IMR-90 (cell line): ENCODE measurements around the gene ADAP1. TPM values are rescaled to one million over a fixed set of nuclear protein-coding genes. Genes with fewer than 3 reads are reported as not detected.

ENCODE experiments used
- ATAC-seq: fragments of 200-7000 bp; cut with Tn5 transposase; 2 replicates; pipeline ENCODE4 v1.9.1; 2020; ENCODE audit warnings: low read depth, mild to moderate bottlenecking, moderate library complexity
- BruUV-seq: library from RNA; stranded (reverse); fragments of 400-500 nt; replicated peaks from 2 replicates; lab custom pipeline; 2021; lab: Mats Ljungman, UMichigan
- CTCF ChIA-PET: fragments of 300-600 bp; formaldehyde crosslinking; extraction: SDS; loops from one replicate; lab custom pipeline; 2021; ENCODE audit warnings: antibody characterized with exemption; lab: Yijun Ruan, JAX
- POLR2A ChIA-PET: fragments of 300-600 bp; sonication (Branson Sonifier 250); formaldehyde crosslinking; loops from one replicate; lab custom pipeline; 2022; ENCODE audit warnings: antibody characterized with exemption; ENCODE audit not compliant: unreplicated experiment; lab: Charles Lee
- DNase-seq: peaks from one replicate; pipeline ENCODE4 v3.0.0; 2013
- H2AFZ ChIP-seq: replicated peaks from 2 replicates; pipeline ENCODE3; 2013; ENCODE audit warnings: low read length, mild to moderate bottlenecking; ENCODE audit not compliant: poor library complexity
- H2AK5ac ChIP-seq: 2 replicates; pipeline ENCODE4 v1.6.1; 2013; ENCODE audit warnings: low read depth, low read length, inconsistent platforms
- H2AK9ac ChIP-seq: replicated peaks from 2 replicates; pipeline ENCODE3; 2013; ENCODE audit warnings: mild to moderate bottlenecking, low read depth, low read length, moderate library complexity; ENCODE audit not compliant: poor library complexity
- H2BK120ac ChIP-seq: 2 replicates; pipeline ENCODE4 v1.6.1; 2013; ENCODE audit warnings: low read depth, low read length, inconsistent platforms
- H2BK15ac ChIP-seq: 3 replicates; pipeline ENCODE4 v1.6.1; 2013; ENCODE audit warnings: low read depth, low read length, inconsistent platforms
- H2BK20ac ChIP-seq: 2 replicates; pipeline ENCODE4 v1.6.1; 2013; ENCODE audit warnings: low read depth, mild to moderate bottlenecking, inconsistent platforms, low read length, moderate library complexity
- H2BK5ac ChIP-seq: 2 replicates; pipeline ENCODE4 v1.6.1; 2013; ENCODE audit warnings: mild to moderate bottlenecking, low read depth, low read length, inconsistent platforms; ENCODE audit not compliant: poor library complexity, severe bottlenecking
- H3K14ac ChIP-seq: replicated peaks from 2 replicates; pipeline ENCODE4 v1.6.1; 2013; ENCODE audit warnings: low read depth, low read length, inconsistent platforms
- H3K18ac ChIP-seq: 2 replicates; pipeline ENCODE4 v1.6.1; 2013; ENCODE audit warnings: low read depth, low read length, control low read depth
- H3K23ac ChIP-seq: 2 replicates; pipeline ENCODE4 v1.6.1; 2013; ENCODE audit warnings: low read depth, low read length, inconsistent platforms
- H3K27ac ChIP-seq: 2 replicates; pipeline ENCODE4 v1.5.1; 2013; ENCODE audit warnings: mild to moderate bottlenecking, control low read depth, low read length; ENCODE audit not compliant: insufficient read depth
- H3K27me3 ChIP-seq: 2 replicates; pipeline ENCODE4 v1.6.1; 2013; ENCODE audit warnings: low read length; ENCODE audit not compliant: control insufficient read depth, insufficient read depth
- H3K36me3 ChIP-seq: 2 replicates; pipeline ENCODE4 v1.6.1; 2013; ENCODE audit warnings: low read length, mixed read lengths; ENCODE audit not compliant: control insufficient read depth, insufficient read depth
- H3K4ac ChIP-seq: 2 replicates; pipeline ENCODE4 v1.6.1; 2013; ENCODE audit warnings: low read depth, low read length, inconsistent platforms
- H3K4me1 ChIP-seq: 2 replicates; pipeline ENCODE4 v1.6.1; 2013; ENCODE audit warnings: low read length, mixed read lengths; ENCODE audit not compliant: control insufficient read depth, insufficient read depth
- H3K4me2 ChIP-seq: 2 replicates; pipeline ENCODE4 v1.6.1; 2013; ENCODE audit warnings: low read depth, mild to moderate bottlenecking, control low read depth, low read length, moderate library complexity
- H3K4me3 ChIP-seq: 2 replicates; pipeline ENCODE4 v1.5.1; 2013; ENCODE audit warnings: low read depth, mild to moderate bottlenecking, control low read depth, low read length, moderate library complexity; ENCODE audit not compliant: insufficient read depth
- H3K56ac ChIP-seq: 2 replicates; pipeline ENCODE4 v1.6.1; 2013; ENCODE audit warnings: low read length, inconsistent platforms; ENCODE audit not compliant: insufficient read depth; ENCODE audit errors: extremely low read depth
- H3K79me1 ChIP-seq, 2 experiments: 2 replicates each; pipeline ENCODE4 v1.6.1; 2013; ENCODE audit warnings: low read length in 2 of 2, inconsistent platforms in 1 of 2, low read depth in 1 of 2
- H3K9ac ChIP-seq: 2 replicates; pipeline ENCODE4 v1.6.1; 2013; ENCODE audit warnings: low read depth, low read length, control low read depth
- H3K9me1 ChIP-seq: 2 replicates; pipeline ENCODE4 v1.6.1; 2013; ENCODE audit warnings: low read length, inconsistent platforms; ENCODE audit not compliant: insufficient read depth
- H3K9me3 ChIP-seq: 2 replicates; pipeline ENCODE4 v1.6.1; 2013; ENCODE audit warnings: low read length; ENCODE audit not compliant: control insufficient read depth, insufficient read depth
- H4K20me1 ChIP-seq: 2 replicates; pipeline ENCODE4 v1.6.1; 2013; ENCODE audit warnings: low read length, inconsistent platforms; ENCODE audit not compliant: insufficient read depth
- H4K5ac ChIP-seq: 2 replicates; pipeline ENCODE4 v1.6.1; 2013; ENCODE audit warnings: mild to moderate bottlenecking, low read depth, low read length, control low read depth
- H4K8ac ChIP-seq, 2 experiments: 2 replicates each; pipeline ENCODE4 v1.6.1; 2013; ENCODE audit warnings: low read depth in 2 of 2, low read length in 2 of 2, control low read depth in 1 of 2, inconsistent platforms in 1 of 2
- H4K91ac ChIP-seq: 2 replicates; pipeline ENCODE4 v1.6.1; 2013; ENCODE audit warnings: low read depth, low read length, inconsistent platforms; ENCODE audit not compliant: insufficient read depth
- CEBPB ChIP-seq: IDR thresholded peaks from 2 replicates; pipeline ENCODE4 v1.6.1; 2012; ENCODE audit warnings: low read depth, low read length, improper control_type of control experiment
- CHD1 ChIP-seq: IDR thresholded peaks from 2 replicates; pipeline ENCODE4 v1.6.1; 2012; ENCODE audit warnings: low read depth, low read length, improper control_type of control experiment
- FOS ChIP-seq: fragments of 150-350 bp; IDR thresholded peaks from 2 replicates; pipeline ENCODE4 v1.6.1; 2016; ENCODE audit warnings: low read depth, low read length
- MAFK ChIP-seq: IDR thresholded peaks from 2 replicates; pipeline ENCODE4 v1.6.1; 2012; ENCODE audit warnings: low read depth, low read length, improper control_type of control experiment
- MAZ ChIP-seq: IDR thresholded peaks from 2 replicates; pipeline ENCODE4 v1.6.1; 2012; ENCODE audit warnings: low read depth, mild to moderate bottlenecking, low read length, improper control_type of control experiment, moderate library complexity, borderline replicate concordance
- NFE2L2 ChIP-seq: fragments of 150-350 bp; IDR thresholded peaks from 2 replicates; pipeline ENCODE4 v1.6.1; 2016; ENCODE audit warnings: low read depth, mild to moderate bottlenecking, low read length
- POLR2A ChIP-seq: IDR thresholded peaks from 2 replicates; pipeline ENCODE4 v1.6.1; 2012; ENCODE audit warnings: mild to moderate bottlenecking, low read depth, low read length
- RAD21 ChIP-seq: IDR thresholded peaks from 2 replicates; pipeline ENCODE4 v1.6.1; 2012; ENCODE audit warnings: low read length, improper control_type of control experiment
- RCOR1 ChIP-seq: IDR thresholded peaks from 2 replicates; pipeline ENCODE4 v1.6.1; 2012; ENCODE audit warnings: mild to moderate bottlenecking, low read length, improper control_type of control experiment; ENCODE audit not compliant: insufficient replicate concordance
- WGBS, 2 experiments: methylation state at CpG; one replicate each; pipeline versions ENCODE4 v1.1.5 to v1.1.7; 2013; ENCODE audit warnings: missing lambda C conversion rate in 2 of 2; ENCODE audit not compliant: insufficient read length in 1 of 2; ENCODE audit errors: extremely low coverage in 2 of 2; 5-methylcytosine and 5-hydroxymethylcytosine counted together
- dilution Hi-C: fragments of 300-500 bp; cut with HindIII; formaldehyde crosslinking; loops from one replicate; pipeline ENCODE4 v1.14.3; 2018; ENCODE audit warnings: low sequenced_read_pairs; ENCODE audit not compliant: unreplicated experiment
- in situ Hi-C: fragments of 300-500 bp; cut with MboI; formaldehyde crosslinking; loops from 3 replicates; pipeline ENCODE4 v1.14.3; 2019; ENCODE audit warnings: low sequenced_read_pairs, inconsistent platforms, mixed read lengths
- intact Hi-C: fragments of 100-400 bp; cut with micrococcal nuclease; formaldehyde crosslinking; loops from 2 replicates; pipeline ENCODE4 v1.10.0; 2022
- polyA plus RNA-seq, 3 experiments: library from polyadenylated mRNA; depleted of rRNA; stranded (reverse); fragments of >200 nt; gene quantifications; 2 replicates each; pipeline ENCODE4 v1.2.3, GENCODE V29; 2012; ENCODE audit warnings: low replicate concordance in 1 of 3
- total RNA-seq: library from RNA; depleted of rRNA; stranded (reverse); fragments of >200 nt; gene quantifications from 2 replicates; pipeline ENCODE4 v1.2.3, GENCODE V29; 2012
- TF ChIP-seq, protein P1 (sequence below): conservative IDR thresholded peaks from 2 replicates; pipeline ENCODE4 v1.5.1; 2012; ENCODE audit warnings: mild to moderate bottlenecking, low read depth, low read length, improper control_type of control experiment
- TF ChIP-seq, protein P2 (sequence below): fragments of 150-350 bp; IDR thresholded peaks from 2 replicates; pipeline ENCODE4 v1.6.1; 2017; ENCODE audit warnings: mild to moderate bottlenecking, antibody characterized with exemption, low read length, low read depth

The ADAP1 gene
- total and polyA plus RNA-seq, 2 of the 4 experiments (the other 2 are of a cell fraction): 1.4 to 2.0 TPM

DNA sequence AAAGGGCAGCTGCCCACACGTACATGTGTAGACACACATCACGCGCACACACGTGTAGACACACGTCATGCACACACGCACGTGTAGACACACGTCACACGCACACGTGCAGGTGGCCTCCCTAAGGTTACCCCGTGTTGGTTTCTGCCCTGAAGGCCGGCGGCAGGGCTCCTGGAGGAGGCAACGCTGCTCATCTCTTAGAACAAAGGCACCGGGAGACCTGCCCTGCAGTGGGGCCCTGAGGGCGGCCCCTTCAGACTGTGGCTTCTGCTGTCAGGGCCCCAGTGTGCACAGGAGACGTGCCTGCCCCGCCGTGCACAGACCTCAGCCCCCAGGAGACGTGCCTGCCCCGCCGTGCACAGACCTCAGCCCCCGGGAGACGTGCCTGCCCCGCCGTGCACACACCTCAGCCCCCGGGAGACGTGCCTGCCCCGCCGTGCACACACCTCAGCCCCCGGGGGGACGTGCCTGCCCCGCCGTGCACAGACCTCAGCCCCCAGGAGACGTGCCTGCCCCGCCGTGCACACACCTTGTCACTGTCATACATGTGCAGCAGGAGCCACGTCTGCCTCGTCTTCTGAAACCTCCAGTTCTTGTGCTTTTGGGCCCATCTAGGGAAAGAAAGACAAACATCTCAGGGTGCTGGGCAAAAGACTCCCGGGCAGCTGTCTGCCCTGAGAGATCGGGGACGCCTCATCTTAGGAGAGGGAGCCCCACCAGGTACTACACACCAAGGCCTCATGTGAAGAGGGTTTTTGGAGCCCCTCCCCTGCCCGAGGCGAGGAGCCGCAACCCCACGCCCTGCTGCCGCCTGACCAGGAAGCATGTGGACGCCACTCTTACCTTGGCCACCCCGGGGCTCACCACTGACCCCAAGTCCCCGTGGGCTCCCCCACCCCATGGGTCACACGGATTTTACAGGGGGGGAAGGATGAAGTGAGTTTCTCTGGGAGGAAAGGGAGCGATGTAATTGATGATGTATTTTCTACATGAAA is 45.8 kb upstream of the ADAP1 start (continued):
- no peak for TF ChIP-seq FOS
- no peak for TF ChIP-seq CEBPB

DNA sequence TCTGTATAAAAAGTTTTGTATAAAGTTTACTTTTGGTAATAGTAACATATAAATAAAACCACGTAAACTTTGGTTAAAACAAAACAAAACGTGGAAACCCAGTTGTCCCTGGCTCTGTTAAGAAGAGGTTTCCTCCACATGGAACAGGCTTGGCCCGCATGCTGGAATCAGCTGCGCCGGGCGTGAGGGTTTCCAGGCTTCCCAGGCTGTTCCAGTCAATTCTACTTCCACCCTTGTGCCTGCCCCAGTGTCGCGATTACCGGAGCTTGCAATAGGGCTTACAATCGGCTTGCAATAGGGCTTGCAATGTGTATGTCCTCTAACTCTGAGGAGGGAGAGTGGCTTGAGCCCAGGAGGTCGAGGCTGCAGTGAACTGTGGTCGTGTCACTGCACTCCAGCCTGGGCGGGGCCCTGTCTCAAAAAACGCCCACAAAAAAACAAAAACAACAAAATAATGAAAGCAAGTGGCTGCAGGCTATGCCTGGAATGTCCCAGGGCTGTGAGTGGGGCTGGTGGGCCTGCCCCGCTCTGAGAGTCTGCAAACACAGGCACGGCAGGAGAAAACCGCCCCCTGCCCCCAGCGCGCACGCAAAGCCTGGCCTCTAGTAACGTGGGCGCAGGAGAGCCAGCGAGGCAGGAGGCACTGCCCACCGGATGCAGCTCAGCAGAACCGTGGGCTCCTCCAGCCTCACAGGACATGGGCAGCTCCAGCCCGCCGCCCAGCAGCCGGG is 44.8 kb upstream of the ADAP1 start:
- H3K9me3 ChIP-seq: no peaks in the 10 kb centered on the region
- ATAC-seq (no peak), DNase-seq (no peak)
- no peaks in the 10 kb centered on the region for H3K27me3 ChIP-seq
- POLR2A ChIA-PET: no interaction called here
- no peak overlapping the region for H2BK15ac ChIP-seq
- intact Hi-C loops (no loop called here), dilution Hi-C loops (no loop called here), in situ Hi-C loops (loop anchor here (10.0 kb wide), 1 partner anchor 175 kb away; no protein-coding TSS in a partner anchor)
- no peaks in the 10 kb centered on the region for H3K9me1 ChIP-seq
- no peak overlapping the region for H3K18ac ChIP-seq
- WGBS, 2 experiments: 84% methylated on average over 7 of the region's 28 CpGs; no CpG with 5 or more reads in 1 of the 2 experiments
- H4K5ac ChIP-seq: no peak overlapping the region
- H3K36me3 ChIP-seq: peaks cover 11% of the 10 kb centered on the region; the same call in 1 of the 2 replicates
- H2AK9ac ChIP-seq: no peak overlapping the region
- no peak overlapping the region for H3K4ac ChIP-seq
- no peak overlapping the region for H4K8ac ChIP-seq
- TF ChIP-seq CEBPB: no peak
- TF ChIP-seq, protein P1, sequence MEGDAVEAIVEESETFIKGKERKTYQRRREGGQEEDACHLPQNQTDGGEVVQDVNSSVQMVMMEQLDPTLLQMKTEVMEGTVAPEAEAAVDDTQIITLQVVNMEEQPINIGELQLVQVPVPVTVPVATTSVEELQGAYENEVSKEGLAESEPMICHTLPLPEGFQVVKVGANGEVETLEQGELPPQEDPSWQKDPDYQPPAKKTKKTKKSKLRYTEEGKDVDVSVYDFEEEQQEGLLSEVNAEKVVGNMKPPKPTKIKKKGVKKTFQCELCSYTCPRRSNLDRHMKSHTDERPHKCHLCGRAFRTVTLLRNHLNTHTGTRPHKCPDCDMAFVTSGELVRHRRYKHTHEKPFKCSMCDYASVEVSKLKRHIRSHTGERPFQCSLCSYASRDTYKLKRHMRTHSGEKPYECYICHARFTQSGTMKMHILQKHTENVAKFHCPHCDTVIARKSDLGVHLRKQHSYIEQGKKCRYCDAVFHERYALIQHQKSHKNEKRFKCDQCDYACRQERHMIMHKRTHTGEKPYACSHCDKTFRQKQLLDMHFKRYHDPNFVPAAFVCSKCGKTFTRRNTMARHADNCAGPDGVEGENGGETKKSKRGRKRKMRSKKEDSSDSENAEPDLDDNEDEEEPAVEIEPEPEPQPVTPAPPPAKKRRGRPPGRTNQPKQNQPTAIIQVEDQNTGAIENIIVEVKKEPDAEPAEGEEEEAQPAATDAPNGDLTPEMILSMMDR: no peak
- no peak for TF ChIP-seq MAZ
- TF ChIP-seq NFE2L2: no peak
- TF ChIP-seq CHD1: no peak
- no peak for TF ChIP-seq MAFK
- no peak for TF ChIP-seq RCOR1
- no peak for TF ChIP-seq POLR2A
- TF ChIP-seq, protein P2, sequence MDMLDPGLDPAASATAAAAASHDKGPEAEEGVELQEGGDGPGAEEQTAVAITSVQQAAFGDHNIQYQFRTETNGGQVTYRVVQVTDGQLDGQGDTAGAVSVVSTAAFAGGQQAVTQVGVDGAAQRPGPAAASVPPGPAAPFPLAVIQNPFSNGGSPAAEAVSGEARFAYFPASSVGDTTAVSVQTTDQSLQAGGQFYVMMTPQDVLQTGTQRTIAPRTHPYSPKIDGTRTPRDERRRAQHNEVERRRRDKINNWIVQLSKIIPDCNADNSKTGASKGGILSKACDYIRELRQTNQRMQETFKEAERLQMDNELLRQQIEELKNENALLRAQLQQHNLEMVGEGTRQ: no peak
- TF ChIP-seq RAD21: no peak
- no peak overlapping the region for H3K9ac ChIP-seq
- peaks cover 1% of the 10 kb centered on the region; the same call in 1 of the 2 replicates for H4K20me1 ChIP-seq
- H3K4me3 ChIP-seq: no peak overlapping the region
- no TSS peak for BruUV-seq
- H3K27ac ChIP-seq: no peak overlapping the region
- no peak overlapping the region for H3K14ac ChIP-seq
- H3K56ac ChIP-seq: no peak overlapping the region
- no peaks in the 10 kb centered on the region for H3K4me1 ChIP-seq
- H2AK5ac ChIP-seq: no peak overlapping the region
- H3K23ac ChIP-seq: no peak overlapping the region
- CTCF ChIA-PET: no interaction called here
- no peak overlapping the region for H3K4me2 ChIP-seq
- no peak overlapping the region for H2AFZ ChIP-seq
- H3K79me1 ChIP-seq: no peaks in the 10 kb centered on the region
- no peak overlapping the region for H4K91ac ChIP-seq
- no peak overlapping the region for H2BK5ac ChIP-seq
- no peak overlapping the region for H2BK120ac ChIP-seq
- H2BK20ac ChIP-seq: no peak overlapping the region
